A549 (cell line): ENCODE measurements around the gene SEMA3E.

Experiments
- BHLHE40 ChIP-seq: IDR thresholded peaks from 2 replicates; pipeline ENCODE4 v1.6.1; 2012; ENCODE audit warnings: low read depth, low read length, inconsistent platforms
- CEBPB ChIP-seq, 2 experiments: fragments of >200 bp in 1 of 2; sonication (Bioruptor Twin) in 1 of 2; formaldehyde crosslinking in 1 of 2; IDR thresholded peaks; 2 replicates each; pipeline ENCODE4 v1.6.1; 2012 to 2016
- CTCF ChIP-seq: fragments of >200 bp; sonication (Bioruptor Twin); formaldehyde crosslinking; IDR thresholded peaks from 3 replicates; pipeline ENCODE4 v1.5.1; 2016
- EP300 ChIP-seq, 2 experiments: fragments of >200 bp; sonication (Bioruptor Twin); formaldehyde crosslinking; IDR thresholded peaks; 2 replicates in 1 of 2; 3 replicates in 1 of 2; pipeline ENCODE4 v1.6.1; 2016 to 2017
- ESRRA ChIP-seq: fragments of 150-350 bp; IDR thresholded peaks from 2 replicates; pipeline ENCODE4 v1.6.1; 2014; ENCODE audit warnings: mild to moderate bottlenecking, low read length, borderline replicate concordance
- FOSL2 ChIP-seq, 2 experiments: fragments of 450-650 bp in 1 of 2; fragments of >200 bp in 1 of 2; sonication (Bioruptor Twin) in 1 of 2; formaldehyde crosslinking; IDR thresholded peaks; 2 replicates each; pipeline versions ENCODE4 v1.5.0 to v1.6.1; 2016 to 2020; ENCODE audit warnings: mild to moderate bottlenecking in 1 of 2, moderate library complexity in 1 of 2
- HDAC2 ChIP-seq: fragments of 200-600 bp; sonication (generic); IDR thresholded peaks from 2 replicates; pipeline ENCODE4 v1.6.1; 2016
- JUNB ChIP-seq: fragments of >200 bp; sonication (Bioruptor Twin); formaldehyde crosslinking; IDR thresholded peaks from 2 replicates; pipeline ENCODE4 v1.6.1; 2016
- NR3C1 ChIP-seq: fragments of >200 bp; sonication (Bioruptor Twin); formaldehyde crosslinking; IDR thresholded peaks from 3 replicates; pipeline ENCODE4 v1.6.1; 2017
- PHF8 ChIP-seq: fragments of 200-600 bp; sonication (generic); IDR thresholded peaks from 2 replicates; pipeline ENCODE4 v1.6.1; 2016; ENCODE audit warnings: low read depth, mild to moderate bottlenecking, antibody characterized with exemption, moderate library complexity, borderline replicate concordance
- POLR2A ChIP-seq: IDR thresholded peaks from 2 replicates; pipeline ENCODE4 v1.6.1; 2012; ENCODE audit warnings: mild to moderate bottlenecking, low read length
- REST ChIP-seq: fragments of 200-600 bp; sonication (generic); IDR thresholded peaks from 2 replicates; pipeline ENCODE4 v1.6.1; 2016; ENCODE audit warnings: antibody characterized with exemption, mild to moderate bottlenecking, moderate library complexity
- RFX5 ChIP-seq: fragments of 450-650 bp; IDR thresholded peaks from 2 replicates; pipeline ENCODE4 v1.7.1; 2014; ENCODE audit warnings: antibody characterized with exemption, mild to moderate bottlenecking, moderate library complexity
- TF ChIP-seq, protein P1 (sequence below): IDR thresholded peaks from 2 replicates; pipeline ENCODE4 v1.6.1; 2012

DNA sequence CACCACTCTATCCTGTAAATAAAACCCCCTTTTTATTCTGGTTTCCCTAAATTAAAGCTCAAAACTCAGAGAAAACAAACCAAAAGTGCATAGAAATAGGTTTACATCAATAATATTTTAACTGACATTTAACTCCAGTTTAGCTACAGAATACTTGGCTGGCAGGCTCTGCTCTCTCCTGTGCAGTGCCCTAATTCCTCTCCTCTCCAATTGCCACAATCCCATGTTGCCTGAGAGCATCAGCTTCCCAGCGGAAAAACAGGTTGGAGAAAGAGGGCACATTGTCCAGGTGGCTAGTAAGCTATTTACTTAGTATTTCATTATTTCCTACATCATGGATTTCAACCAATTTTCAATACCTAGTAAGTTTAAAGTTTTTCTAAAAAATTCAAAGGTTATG is 8.7 kb downstream of the SEMA3E start:
- TF ChIP-seq CTCF (no peak), JUNB (no peak), BHLHE40 (no peak), EP300 (IDR thresholded peaks at IDR 0.05) (no peak), RFX5 (no peak), CEBPB (IDR thresholded peaks at IDR 0.05) (no peak), FOSL2 (IDR thresholded peaks at IDR 0.05) (no peak), FOSL2 (CRISPR knock-in tag; IDR thresholded peaks at IDR 0.05) (no peak), NR3C1 (no peak), HDAC2 (no peak), REST (no peak), POLR2A (no peak), PHF8 (no peak), ESRRA (no peak)
- TF ChIP-seq, protein P1, sequence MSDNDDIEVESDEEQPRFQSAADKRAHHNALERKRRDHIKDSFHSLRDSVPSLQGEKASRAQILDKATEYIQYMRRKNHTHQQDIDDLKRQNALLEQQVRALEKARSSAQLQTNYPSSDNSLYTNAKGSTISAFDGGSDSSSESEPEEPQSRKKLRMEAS: no peak
